Measurements from ENCODE around the gene SCYL1.

The SCYL1 gene

DNA sequence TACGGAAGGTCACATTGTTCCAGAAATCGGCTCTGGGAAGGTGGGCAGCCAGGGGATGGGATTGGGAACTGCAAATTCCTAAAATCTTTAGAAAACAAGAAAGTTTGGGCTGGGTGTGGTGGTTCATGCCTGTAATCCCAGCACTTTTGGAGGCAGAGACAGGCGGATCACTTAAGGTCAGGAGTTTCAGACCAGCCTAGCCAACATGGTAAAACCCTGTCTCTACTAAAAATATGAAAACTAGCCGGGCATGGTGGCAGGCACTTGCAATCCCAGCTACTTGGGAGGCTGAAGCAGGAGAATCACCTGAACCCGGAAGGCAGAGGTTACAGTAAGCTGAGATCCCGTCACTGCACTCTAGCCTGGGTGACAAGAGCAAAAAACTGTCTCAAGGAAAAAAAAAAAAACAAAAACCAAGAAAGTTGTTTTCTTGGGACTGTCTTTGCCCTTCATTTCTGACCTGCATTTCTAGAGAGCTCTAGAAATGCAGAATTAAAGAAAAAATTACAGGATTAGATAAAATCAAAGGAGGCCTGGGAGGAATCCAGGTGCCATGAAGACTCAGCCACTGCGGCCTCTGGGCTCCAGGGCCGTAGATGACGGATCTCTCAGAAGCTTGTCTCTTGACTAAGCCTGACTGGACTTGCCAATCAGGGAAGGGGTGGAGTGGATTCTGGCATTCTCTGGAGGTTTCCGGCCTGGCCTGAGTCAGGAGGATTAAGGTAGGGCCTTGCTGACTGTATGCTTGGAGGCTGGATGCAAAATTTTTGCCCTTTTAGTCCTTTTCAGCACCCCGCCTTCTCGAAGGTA lies 31.3 kb upstream of the SCYL1 start:
- no peak for DNase-seq (ENCODE audit: low read depth, low spot score)

DNA sequence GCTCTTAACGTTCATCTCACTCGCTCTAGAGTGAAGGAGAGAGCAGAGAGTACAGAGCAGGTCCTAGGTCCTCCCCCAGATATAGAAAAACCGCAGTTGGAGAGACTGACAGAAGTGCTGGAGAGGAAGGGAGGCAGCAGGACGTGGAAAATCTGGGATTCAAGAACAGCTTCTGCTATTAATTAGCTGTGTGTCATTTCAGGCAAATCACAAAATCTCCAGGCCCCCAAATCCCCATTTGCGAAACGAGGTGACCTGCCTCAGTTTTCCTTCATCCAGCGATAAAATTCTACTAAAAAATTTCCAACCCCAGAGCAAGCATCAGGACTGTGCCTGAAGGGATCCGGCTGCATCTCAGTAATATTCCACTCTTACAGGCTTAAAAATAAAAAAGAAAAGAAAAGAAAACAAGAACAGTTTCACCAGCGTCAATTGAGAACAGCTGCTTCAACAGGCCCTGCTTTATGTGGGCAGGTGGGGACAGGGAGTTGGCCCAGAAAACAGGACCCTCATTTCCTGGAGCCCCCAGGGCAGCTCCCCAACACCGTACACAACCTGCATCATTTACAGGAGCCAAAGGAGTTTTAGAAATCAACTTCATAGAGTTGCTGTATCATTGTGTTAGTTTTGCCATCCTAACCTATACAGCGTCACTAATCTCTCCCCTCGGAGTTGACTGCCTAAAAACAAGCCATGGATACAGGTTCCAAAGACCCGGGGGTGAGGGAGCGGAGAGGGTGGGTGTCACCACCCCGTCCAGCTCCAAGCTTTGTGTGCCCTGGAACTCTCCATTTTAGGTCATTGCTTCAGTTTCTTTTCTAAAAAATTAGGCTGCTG lies 28.4 kb upstream of the SCYL1 start:
- DNase-seq (ENCODE audit: low read depth, low spot score) = no peak

DNA sequence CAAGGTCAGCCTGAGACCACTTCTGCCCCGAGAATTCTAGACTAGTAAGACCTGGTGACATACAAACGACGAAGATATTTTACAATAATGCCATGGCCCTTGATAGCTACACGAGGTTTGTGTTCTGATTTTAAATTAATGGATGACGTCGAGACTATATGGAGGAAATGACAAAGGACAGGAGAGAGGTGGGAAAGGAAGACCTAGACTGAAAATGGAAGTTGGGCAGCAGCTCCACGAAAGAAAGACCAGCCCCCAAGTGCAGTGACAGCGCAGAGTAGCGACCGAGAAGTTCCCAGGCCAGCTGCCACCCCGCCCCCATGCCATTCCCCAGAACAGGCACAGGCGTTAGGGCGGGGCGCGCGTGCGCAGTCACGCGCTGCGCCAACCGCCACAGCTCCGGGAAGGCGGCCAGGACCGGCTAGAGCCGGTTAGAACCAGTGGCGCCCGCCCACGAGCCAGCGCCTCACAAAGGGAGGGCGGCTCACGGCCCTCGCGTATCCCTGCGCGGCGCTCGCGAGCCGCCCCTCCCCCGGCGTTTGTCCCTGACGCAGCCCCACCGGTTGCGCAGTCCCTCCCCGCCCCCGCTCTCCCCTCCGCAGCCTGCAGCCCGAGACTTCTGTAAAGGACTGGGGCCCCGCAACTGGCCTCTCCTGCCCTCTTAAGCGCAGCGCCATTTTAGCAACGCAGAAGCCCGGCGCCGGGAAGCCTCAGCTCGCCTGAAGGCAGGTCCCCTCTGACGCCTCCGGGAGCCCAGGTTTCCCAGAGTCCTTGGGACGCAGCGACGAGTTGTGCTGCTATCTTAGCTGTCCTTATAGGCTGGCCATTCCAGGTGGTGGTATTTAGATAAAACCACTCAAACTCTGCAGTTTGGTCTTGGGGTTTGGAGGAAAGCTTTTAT lies 27.5 kb upstream of the SCYL1 start:
- DNase-seq (ENCODE audit: low read depth, low spot score) = peak; percentile 95

DNA sequence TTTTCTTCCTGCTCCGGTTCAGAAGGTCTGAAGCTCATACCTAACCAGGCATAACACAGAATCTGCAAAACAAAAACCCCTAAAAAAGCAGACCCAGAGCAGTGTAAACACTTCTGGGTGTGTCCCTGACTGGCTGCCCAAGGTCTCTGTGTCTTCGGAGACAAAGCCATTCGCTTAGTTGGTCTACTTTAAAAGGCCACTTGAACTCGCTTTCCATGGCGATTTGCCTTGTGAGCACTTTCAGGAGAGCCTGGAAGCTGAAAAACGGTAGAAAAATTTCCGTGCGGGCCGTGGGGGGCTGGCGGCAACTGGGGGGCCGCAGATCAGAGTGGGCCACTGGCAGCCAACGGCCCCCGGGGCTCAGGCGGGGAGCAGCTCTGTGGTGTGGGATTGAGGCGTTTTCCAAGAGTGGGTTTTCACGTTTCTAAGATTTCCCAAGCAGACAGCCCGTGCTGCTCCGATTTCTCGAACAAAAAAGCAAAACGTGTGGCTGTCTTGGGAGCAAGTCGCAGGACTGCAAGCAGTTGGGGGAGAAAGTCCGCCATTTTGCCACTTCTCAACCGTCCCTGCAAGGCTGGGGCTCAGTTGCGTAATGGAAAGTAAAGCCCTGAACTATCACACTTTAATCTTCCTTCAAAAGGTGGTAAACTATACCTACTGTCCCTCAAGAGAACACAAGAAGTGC lies 26.7 kb upstream of the SCYL1 start:
- no peak for DNase-seq (ENCODE audit: low read depth, low spot score)

DNA sequence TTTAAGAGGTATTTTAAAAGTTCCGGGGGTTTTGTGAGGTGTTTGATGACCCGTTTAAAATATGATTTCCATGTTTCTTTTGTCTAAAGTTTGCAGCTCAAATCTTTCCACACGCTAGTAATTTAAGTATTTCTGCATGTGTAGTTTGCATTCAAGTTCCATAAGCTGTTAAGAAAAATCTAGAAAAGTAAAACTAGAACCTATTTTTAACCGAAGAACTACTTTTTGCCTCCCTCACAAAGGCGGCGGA lies 26.2 kb upstream of the SCYL1 start:
- DNase-seq (ENCODE audit: low read depth, low spot score) = no peak

DNA sequence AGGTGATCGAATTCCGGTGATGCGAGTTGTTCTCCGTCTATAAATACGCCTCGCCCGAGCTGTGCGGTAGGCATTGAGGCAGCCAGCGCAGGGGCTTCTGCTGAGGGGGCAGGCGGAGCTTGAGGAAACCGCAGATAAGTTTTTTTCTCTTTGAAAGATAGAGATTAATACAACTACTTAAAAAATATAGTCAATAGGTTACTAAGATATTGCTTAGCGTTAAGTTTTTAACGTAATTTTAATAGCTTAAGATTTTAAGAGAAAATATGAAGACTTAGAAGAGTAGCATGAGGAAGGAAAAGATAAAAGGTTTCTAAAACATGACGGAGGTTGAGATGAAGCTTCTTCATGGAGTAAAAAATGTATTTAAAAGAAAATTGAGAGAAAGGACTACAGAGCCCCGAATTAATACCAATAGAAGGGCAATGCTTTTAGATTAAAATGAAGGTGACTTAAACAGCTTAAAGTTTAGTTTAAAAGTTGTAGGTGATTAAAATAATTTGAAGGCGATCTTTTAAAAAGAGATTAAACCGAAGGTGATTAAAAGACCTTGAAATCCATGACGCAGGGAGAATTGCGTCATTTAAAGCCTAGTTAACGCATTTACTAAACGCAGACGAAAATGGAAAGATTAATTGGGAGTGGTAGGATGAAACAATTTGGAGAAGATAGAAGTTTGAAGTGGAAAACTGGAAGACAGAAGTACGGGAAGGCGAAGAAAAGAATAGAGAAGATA lies 25.7 kb upstream of the SCYL1 start, which contains the start of gene MALAT1:
MALAT1 (plus strand) TSS at position 69 of the 736 bp plus-strand sequence.
- peak; percentile 95 for DNase-seq (ENCODE audit: low read depth, low spot score)

DNA sequence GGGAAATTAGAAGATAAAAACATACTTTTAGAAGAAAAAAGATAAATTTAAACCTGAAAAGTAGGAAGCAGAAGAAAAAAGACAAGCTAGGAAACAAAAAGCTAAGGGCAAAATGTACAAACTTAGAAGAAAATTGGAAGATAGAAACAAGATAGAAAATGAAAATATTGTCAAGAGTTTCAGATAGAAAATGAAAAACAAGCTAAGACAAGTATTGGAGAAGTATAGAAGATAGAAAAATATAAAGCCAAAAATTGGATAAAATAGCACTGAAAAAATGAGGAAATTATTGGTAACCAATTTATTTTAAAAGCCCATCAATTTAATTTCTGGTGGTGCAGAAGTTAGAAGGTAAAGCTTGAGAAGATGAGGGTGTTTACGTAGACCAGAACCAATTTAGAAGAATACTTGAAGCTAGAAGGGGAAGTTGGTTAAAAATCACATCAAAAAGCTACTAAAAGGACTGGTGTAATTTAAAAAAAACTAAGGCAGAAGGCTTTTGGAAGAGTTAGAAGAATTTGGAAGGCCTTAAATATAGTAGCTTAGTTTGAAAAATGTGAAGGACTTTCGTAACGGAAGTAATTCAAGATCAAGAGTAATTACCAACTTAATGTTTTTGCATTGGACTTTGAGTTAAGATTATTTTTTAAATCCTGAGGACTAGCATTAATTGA lies 25.0 kb upstream of the SCYL1 start:
- DNase-seq (ENCODE audit: low read depth, low spot score) = no peak

DNA sequence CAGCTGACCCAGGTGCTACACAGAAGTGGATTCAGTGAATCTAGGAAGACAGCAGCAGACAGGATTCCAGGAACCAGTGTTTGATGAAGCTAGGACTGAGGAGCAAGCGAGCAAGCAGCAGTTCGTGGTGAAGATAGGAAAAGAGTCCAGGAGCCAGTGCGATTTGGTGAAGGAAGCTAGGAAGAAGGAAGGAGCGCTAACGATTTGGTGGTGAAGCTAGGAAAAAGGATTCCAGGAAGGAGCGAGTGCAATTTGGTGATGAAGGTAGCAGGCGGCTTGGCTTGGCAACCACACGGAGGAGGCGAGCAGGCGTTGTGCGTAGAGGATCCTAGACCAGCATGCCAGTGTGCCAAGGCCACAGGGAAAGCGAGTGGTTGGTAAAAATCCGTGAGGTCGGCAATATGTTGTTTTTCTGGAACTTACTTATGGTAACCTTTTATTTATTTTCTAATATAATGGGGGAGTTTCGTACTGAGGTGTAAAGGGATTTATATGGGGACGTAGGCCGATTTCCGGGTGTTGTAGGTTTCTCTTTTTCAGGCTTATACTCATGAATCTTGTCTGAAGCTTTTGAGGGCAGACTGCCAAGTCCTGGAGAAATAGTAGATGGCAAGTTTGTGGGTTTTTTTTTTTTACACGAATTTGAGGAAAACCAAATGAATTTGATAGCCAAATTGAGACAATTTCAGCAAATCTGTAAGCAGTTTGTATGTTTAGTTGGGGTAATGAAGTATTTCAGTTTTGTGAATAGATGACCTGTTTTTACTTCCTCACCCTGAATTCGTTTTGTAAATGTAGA lies 24.3 kb upstream of the SCYL1 start:
- no peak for DNase-seq (ENCODE audit: low read depth, low spot score)

DNA sequence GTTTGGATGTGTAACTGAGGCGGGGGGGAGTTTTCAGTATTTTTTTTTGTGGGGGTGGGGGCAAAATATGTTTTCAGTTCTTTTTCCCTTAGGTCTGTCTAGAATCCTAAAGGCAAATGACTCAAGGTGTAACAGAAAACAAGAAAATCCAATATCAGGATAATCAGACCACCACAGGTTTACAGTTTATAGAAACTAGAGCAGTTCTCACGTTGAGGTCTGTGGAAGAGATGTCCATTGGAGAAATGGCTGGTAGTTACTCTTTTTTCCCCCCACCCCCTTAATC lies 23.8 kb upstream of the SCYL1 start:
- no peak for DNase-seq (ENCODE audit: low read depth, low spot score)

DNA sequence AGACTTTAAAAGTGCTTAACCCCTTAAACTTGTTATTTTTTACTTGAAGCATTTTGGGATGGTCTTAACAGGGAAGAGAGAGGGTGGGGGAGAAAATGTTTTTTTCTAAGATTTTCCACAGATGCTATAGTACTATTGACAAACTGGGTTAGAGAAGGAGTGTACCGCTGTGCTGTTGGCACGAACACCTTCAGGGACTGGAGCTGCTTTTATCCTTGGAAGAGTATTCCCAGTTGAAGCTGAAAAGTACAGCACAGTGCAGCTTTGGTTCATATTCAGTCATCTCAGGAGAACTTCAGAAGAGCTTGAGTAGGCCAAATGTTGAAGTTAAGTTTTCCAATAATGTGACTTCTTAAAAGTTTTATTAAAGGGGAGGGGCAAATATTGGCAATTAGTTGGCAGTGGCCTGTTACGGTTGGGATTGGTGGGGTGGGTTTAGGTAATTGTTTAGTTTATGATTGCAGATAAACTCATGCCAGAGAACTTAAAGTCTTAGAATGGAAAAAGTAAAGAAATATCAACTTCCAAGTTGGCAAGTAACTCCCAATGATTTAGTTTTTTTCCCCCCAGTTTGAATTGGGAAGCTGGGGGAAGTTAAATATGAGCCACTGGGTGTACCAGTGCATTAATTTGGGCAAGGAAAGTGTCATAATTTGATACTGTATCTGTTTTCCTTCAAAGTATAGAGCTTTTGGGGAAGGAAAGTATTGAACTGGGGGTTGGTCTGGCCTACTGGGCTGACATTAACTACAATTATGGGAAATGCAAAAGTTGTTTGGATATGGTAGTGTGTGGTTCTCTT lies 23.2 kb upstream of the SCYL1 start:
- no peak for DNase-seq (ENCODE audit: low read depth, low spot score)

DNA sequence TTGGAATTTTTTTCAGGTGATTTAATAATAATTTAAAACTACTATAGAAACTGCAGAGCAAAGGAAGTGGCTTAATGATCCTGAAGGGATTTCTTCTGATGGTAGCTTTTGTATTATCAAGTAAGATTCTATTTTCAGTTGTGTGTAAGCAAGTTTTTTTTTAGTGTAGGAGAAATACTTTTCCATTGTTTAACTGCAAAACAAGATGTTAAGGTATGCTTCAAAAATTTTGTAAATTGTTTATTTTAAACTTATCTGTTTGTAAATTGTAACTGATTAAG lies 22.7 kb upstream of the SCYL1 start:
- no peak for DNase-seq (ENCODE audit: low read depth, low spot score)

DNA sequence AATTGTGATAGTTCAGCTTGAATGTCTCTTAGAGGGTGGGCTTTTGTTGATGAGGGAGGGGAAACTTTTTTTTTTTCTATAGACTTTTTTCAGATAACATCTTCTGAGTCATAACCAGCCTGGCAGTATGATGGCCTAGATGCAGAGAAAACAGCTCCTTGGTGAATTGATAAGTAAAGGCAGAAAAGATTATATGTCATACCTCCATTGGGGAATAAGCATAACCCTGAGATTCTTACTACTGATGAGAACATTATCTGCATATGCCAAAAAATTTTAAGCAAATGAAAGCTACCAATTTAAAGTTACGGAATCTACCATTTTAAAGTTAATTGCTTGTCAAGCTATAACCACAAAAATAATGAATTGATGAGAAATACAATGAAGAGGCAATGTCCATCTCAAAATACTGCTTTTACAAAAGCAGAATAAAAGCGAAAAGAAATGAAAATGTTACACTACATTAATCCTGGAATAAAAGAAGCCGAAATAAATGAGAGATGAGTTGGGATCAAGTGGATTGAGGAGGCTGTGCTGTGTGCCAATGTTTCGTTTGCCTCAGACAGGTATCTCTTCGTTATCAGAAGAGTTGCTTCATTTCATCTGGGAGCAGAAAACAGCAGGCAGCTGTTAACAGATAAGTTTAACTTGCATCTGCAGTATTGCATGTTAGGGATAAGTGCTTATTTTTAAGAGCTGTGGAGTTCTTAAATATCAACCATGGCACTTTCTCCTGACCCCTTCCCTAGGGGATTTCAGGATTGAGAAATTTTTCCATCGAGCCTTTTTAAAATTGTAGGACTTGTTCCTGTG lies 22.1 kb upstream of the SCYL1 start:
- DNase-seq (ENCODE audit: low read depth, low spot score) = no peak

DNA sequence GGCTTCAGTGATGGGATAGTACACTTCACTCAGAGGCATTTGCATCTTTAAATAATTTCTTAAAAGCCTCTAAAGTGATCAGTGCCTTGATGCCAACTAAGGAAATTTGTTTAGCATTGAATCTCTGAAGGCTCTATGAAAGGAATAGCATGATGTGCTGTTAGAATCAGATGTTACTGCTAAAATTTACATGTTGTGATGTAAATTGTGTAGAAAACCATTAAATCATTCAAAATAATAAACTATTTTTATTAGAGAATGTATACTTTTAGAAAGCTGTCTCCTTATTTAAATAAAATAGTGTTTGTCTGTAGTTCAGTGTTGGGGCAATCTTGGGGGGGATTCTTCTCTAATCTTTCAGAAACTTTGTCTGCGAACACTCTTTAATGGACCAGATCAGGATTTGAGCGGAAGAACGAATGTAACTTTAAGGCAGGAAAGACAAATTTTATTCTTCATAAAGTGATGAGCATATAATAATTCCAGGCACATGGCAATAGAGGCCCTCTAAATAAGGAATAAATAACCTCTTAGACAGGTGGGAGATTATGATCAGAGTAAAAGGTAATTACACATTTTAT lies 21.4 kb upstream of the SCYL1 start:
- no peak for DNase-seq (ENCODE audit: low read depth, low spot score)

DNA sequence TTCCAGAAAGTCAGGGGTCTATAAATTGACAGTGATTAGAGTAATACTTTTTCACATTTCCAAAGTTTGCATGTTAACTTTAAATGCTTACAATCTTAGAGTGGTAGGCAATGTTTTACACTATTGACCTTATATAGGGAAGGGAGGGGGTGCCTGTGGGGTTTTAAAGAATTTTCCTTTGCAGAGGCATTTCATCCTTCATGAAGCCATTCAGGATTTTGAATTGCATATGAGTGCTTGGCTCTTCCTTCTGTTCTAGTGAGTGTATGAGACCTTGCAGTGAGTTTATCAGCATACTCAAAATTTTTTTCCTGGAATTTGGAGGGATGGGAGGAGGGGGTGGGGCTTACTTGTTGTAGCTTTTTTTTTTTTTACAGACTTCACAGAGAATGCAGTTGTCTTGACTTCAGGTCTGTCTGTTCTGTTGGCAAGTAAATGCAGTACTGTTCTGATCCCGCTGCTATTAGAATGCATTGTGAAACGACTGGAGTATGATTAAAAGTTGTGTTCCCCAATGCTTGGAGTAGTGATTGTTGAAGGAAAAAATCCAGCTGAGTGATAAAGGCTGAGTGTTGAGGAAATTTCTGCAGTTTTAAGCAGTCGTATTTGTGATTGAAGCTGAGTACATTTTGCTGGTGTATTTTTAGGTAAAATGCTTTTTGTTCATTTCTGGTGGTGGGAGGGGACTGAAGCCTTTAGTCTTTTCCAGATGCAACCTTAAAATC lies 20.8 kb upstream of the SCYL1 start:
- DNase-seq (ENCODE audit: low read depth, low spot score) = no peak

DNA sequence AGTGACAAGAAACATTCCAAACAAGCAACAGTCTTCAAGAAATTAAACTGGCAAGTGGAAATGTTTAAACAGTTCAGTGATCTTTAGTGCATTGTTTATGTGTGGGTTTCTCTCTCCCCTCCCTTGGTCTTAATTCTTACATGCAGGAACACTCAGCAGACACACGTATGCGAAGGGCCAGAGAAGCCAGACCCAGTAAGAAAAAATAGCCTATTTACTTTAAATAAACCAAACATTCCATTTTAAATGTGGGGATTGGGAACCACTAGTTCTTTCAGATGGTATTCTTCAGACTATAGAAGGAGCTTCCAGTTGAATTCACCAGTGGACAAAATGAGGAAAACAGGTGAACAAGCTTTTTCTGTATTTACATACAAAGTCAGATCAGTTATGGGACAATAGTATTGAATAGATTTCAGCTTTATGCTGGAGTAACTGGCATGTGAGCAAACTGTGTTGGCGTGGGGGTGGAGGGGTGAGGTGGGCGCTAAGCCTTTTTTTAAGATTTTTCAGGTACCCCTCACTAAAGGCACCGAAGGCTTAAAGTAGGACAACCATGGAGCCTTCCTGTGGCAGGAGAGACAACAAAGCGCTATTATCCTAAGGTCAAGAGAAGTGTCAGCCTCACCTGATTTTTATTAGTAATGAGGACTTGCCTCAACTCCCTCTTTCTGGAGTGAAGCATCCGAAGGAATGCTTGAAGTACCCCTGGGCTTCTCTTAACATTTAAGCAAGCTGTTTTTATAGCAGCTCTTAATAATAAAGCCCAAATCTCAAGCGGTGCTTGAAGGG lies 20.0 kb upstream of the SCYL1 start:
- no peak for DNase-seq (ENCODE audit: low read depth, low spot score)

Measured in smooth muscle cell of the brain vasculature (primary cell).